ENCODE data around the gene CLEC17A. TPM values are rescaled to one million over a fixed set of nuclear protein-coding genes. Genes with fewer than 3 reads are reported as not detected.
A peak's percentile ranks its signal among the peaks of the same experiment; 100 is the strongest.

The CLEC17A gene
- total RNA-seq, 2 experiments from 2014 or later = 27.4 to 51.1 TPM

DNA sequence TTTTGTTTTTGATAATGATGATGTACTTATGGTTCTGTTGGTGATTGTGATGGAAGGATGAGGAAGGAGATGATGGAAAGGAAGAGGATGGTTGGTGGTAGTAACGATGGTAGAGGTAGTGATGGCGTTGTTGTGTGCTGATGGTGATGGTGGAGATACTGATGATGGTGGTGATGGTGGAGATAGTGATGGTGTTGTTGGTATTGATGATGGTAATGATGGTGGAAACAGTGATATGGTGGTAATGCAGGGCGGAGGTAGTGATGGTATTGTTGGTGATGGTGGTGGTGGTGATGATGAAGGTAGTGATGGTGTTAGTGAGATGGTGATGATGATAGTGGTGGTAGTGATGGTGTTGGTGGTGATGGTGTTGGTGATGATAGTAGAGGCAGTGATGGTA, 12.7 kb downstream of the CLEC17A start:
- peaks cover 94% of the 10 kb centered on the region for H3K36me3 ChIP-seq (ENCODE audit: insufficient read depth, low read length)
- no peak for TF ChIP-seq EZH2phosphoT487 (IDR thresholded peaks at IDR 0.05; ENCODE audit: borderline replicate concordance, low read depth, low read length)
- no peaks in the 10 kb centered on the region for H4K20me1 ChIP-seq (ENCODE audit: insufficient read depth, low read length)
- H3K4me2 ChIP-seq (ENCODE audit: low read length) = no peak overlapping the region
- H3K79me2 ChIP-seq (ENCODE audit: insufficient read depth, low read depth, low read length) = peaks cover 14% of the 10 kb centered on the region; the same call in 1 of the 2 replicates
- no TSS peak for BruUV-seq (replicated peaks)
- H3K4me3 ChIP-seq (ENCODE audit: low read depth, low read length, poor library complexity, severe bottlenecking) = no peak overlapping the region
- no peaks in the 10 kb centered on the region for H3K9me2 ChIP-seq (ENCODE audit: insufficient read depth, low read length)
- intact Hi-C loops (cut with micrococcal nuclease; ENCODE audit: unreplicated experiment) = no loop called here
- no peak overlapping the region for H3K27ac ChIP-seq (ENCODE audit: low read depth, low read length, poor library complexity, severe bottlenecking)
- POLR2A ChIA-PET = no interaction called here
- CTCF ChIA-PET (ENCODE audit: unreplicated experiment) = no interaction called here
- no peak for DNase-seq (ENCODE audit: low spot score)
- peaks cover 11% of the 10 kb centered on the region for H3K4me1 ChIP-seq (ENCODE audit: insufficient read depth, low read length, poor library complexity, severe bottlenecking)
- H2AFZ ChIP-seq (ENCODE audit: low read length) = no peak overlapping the region
- peaks cover 5% of the 10 kb centered on the region; the same call in 1 of the 2 replicates for H3K9me3 ChIP-seq (ENCODE audit: low read length)

DNA sequence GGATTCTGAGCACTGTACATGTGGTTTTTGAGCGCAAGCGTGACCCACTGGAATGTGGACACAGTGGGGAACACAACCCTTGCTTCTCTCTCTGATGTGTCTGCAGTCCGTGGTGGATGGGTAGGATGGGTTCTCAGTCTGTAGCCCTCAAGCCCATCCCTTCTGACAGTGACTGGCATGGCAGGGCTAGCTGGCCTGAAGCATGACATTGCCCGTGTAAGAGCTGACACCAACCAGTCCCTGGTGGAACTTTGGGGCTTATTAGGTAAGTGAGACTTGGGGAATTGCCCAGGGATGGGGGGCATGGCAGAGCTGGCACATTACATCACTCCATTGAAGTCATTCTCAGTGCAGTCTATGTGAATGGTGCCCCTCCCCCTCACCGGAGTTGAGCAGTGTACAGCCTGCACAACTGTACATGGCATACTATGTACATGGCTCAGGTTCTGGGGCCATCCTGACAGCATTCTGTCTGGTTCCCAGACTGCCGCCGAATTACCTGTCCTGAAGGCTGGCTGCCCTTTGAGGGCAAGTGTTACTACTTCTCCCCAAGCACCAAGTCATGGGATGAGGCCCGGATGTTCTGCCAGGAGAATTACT, 16.8 kb downstream of the CLEC17A start:
- H4K20me1 ChIP-seq (ENCODE audit: insufficient read depth, low read length) = no peaks in the 10 kb centered on the region
- no peaks in the 10 kb centered on the region for H3K9me2 ChIP-seq (ENCODE audit: insufficient read depth, low read length)
- BruUV-seq (replicated peaks) = no TSS peak
- no peak overlapping the region for H2AFZ ChIP-seq (ENCODE audit: low read length)
- H3K79me2 ChIP-seq (ENCODE audit: insufficient read depth, low read depth, low read length) = peaks cover 11% of the 10 kb centered on the region; the same call in 1 of the 2 replicates
- POLR2A ChIA-PET = no interaction called here
- no peak for TF ChIP-seq EZH2phosphoT487 (IDR thresholded peaks at IDR 0.05; ENCODE audit: borderline replicate concordance, low read depth, low read length)
- TF ChIP-seq, protein P1, sequence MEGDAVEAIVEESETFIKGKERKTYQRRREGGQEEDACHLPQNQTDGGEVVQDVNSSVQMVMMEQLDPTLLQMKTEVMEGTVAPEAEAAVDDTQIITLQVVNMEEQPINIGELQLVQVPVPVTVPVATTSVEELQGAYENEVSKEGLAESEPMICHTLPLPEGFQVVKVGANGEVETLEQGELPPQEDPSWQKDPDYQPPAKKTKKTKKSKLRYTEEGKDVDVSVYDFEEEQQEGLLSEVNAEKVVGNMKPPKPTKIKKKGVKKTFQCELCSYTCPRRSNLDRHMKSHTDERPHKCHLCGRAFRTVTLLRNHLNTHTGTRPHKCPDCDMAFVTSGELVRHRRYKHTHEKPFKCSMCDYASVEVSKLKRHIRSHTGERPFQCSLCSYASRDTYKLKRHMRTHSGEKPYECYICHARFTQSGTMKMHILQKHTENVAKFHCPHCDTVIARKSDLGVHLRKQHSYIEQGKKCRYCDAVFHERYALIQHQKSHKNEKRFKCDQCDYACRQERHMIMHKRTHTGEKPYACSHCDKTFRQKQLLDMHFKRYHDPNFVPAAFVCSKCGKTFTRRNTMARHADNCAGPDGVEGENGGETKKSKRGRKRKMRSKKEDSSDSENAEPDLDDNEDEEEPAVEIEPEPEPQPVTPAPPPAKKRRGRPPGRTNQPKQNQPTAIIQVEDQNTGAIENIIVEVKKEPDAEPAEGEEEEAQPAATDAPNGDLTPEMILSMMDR (conservative IDR thresholded peaks at IDR 0.05; ENCODE audit: low read length) = no peak
- no peak overlapping the region for H3K4me3 ChIP-seq (ENCODE audit: low read depth, low read length, poor library complexity, severe bottlenecking)
- H3K9me3 ChIP-seq (ENCODE audit: low read length) = peaks cover 25% of the 10 kb centered on the region; the same call in 1 of the 2 replicates
- H3K4me1 ChIP-seq (ENCODE audit: insufficient read depth, low read length, poor library complexity, severe bottlenecking) = peaks cover 21% of the 10 kb centered on the region
- CTCF ChIA-PET (ENCODE audit: unreplicated experiment) = no interaction called here
- intact Hi-C loops (cut with micrococcal nuclease; ENCODE audit: unreplicated experiment) = no loop called here
- H3K4me2 ChIP-seq (ENCODE audit: low read length) = no peak overlapping the region
- no peak for DNase-seq (ENCODE audit: low spot score)
- no peak overlapping the region for H3K27ac ChIP-seq (ENCODE audit: low read depth, low read length, poor library complexity, severe bottlenecking)
- peaks cover 87% of the 10 kb centered on the region for H3K36me3 ChIP-seq (ENCODE audit: insufficient read depth, low read length)

DNA sequence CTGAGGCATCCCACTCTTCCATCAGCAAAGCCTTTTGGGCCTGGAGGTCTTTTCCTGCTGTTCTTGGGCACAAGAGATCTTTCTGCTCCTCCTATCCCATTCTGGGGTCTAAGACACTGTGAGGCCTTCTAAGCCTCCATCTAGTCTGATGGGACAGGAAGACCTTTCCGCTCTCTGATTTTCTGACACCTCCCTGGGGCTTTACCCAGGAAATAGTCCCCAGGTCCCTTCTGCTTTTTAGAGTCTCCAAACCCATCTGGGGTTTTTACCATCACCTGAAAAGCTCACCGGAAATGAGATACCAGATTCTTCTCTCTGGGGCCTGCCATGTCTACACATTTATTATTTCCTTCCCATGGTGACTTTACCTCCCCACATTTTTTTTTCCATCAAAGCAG, 21.1 kb downstream of the CLEC17A start:
- H3K9me2 ChIP-seq (ENCODE audit: insufficient read depth, low read length) = no peaks in the 10 kb centered on the region
- H3K4me3 ChIP-seq (ENCODE audit: low read depth, low read length, poor library complexity, severe bottlenecking) = peak overlapping the region; percentile 46
- no peak overlapping the region for H2AFZ ChIP-seq (ENCODE audit: low read length)
- BruUV-seq (replicated peaks) = no TSS peak
- H3K27ac ChIP-seq (ENCODE audit: low read depth, low read length, poor library complexity, severe bottlenecking) = peak overlapping the region; percentile 96
- peak overlapping the region; percentile 75 for H3K4me2 ChIP-seq (ENCODE audit: low read length)
- intact Hi-C loops (cut with micrococcal nuclease; ENCODE audit: unreplicated experiment) = loop anchor here (1.0 kb wide), 1 partner anchor 21 kb away; the partner anchor contains the start of gene CLEC17A
- CTCF ChIA-PET (ENCODE audit: unreplicated experiment) = interaction anchor here (1.2 kb wide), 1 partner anchor 29 kb away, joined by 4 read pairs; no protein-coding TSS in a partner anchor
- peaks cover 44% of the 10 kb centered on the region for H3K4me1 ChIP-seq (ENCODE audit: insufficient read depth, low read length, poor library complexity, severe bottlenecking)
- TF ChIP-seq, protein P1 (conservative IDR thresholded peaks at IDR 0.05; ENCODE audit: low read length) = no peak
- TF ChIP-seq EZH2phosphoT487 (IDR thresholded peaks at IDR 0.05; ENCODE audit: borderline replicate concordance, low read depth, low read length) = no peak
- H3K36me3 ChIP-seq (ENCODE audit: insufficient read depth, low read length) = peaks cover 67% of the 10 kb centered on the region
- H3K9me3 ChIP-seq (ENCODE audit: low read length) = peaks cover 20% of the 10 kb centered on the region; the same call in 1 of the 2 replicates
- DNase-seq (ENCODE audit: low spot score) = peak; percentile 94
- H4K20me1 ChIP-seq (ENCODE audit: insufficient read depth, low read length) = no peaks in the 10 kb centered on the region
- no peaks in the 10 kb centered on the region for H3K79me2 ChIP-seq (ENCODE audit: insufficient read depth, low read depth, low read length)
- POLR2A ChIA-PET = interaction anchor here (0.5 to 1.4 kb wide), 3 partner anchors 30 to 1667 kb away, joined by 3 to 5 read pairs (median 5); no protein-coding TSS in a partner anchor

Measured in OCI-LY7 (cell line).